Measurements from ENCODE around the gene DRGX.

DNA sequence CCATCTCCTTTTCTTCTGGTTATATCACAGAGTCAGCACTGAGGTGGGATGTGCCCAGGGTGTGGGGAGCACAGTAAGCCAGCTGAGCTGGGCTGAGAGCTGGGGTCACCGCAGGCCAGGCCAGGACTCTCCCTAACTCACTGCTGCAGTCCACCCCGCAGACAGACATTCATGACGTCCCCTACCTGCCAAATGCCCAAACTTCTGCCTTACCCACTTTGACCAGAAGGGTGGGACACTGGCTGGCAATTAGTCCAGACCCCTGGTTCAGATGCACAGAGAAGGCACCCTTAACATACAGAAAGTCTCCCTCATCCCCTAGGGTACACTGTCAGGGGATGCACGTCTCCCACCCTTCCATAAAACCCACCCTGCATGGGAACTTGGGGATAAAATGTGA, 2.1 kb downstream of the DRGX start:
- no peak for TF ChIP-seq GABPA (IDR thresholded peaks at IDR 0.05; ENCODE audit: low read depth)
- TF ChIP-seq, protein P1, sequence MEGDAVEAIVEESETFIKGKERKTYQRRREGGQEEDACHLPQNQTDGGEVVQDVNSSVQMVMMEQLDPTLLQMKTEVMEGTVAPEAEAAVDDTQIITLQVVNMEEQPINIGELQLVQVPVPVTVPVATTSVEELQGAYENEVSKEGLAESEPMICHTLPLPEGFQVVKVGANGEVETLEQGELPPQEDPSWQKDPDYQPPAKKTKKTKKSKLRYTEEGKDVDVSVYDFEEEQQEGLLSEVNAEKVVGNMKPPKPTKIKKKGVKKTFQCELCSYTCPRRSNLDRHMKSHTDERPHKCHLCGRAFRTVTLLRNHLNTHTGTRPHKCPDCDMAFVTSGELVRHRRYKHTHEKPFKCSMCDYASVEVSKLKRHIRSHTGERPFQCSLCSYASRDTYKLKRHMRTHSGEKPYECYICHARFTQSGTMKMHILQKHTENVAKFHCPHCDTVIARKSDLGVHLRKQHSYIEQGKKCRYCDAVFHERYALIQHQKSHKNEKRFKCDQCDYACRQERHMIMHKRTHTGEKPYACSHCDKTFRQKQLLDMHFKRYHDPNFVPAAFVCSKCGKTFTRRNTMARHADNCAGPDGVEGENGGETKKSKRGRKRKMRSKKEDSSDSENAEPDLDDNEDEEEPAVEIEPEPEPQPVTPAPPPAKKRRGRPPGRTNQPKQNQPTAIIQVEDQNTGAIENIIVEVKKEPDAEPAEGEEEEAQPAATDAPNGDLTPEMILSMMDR (IDR thresholded peaks at IDR 0.05; ENCODE audit: insufficient read depth, low read length): no peak
- TF ChIP-seq, protein P2, sequence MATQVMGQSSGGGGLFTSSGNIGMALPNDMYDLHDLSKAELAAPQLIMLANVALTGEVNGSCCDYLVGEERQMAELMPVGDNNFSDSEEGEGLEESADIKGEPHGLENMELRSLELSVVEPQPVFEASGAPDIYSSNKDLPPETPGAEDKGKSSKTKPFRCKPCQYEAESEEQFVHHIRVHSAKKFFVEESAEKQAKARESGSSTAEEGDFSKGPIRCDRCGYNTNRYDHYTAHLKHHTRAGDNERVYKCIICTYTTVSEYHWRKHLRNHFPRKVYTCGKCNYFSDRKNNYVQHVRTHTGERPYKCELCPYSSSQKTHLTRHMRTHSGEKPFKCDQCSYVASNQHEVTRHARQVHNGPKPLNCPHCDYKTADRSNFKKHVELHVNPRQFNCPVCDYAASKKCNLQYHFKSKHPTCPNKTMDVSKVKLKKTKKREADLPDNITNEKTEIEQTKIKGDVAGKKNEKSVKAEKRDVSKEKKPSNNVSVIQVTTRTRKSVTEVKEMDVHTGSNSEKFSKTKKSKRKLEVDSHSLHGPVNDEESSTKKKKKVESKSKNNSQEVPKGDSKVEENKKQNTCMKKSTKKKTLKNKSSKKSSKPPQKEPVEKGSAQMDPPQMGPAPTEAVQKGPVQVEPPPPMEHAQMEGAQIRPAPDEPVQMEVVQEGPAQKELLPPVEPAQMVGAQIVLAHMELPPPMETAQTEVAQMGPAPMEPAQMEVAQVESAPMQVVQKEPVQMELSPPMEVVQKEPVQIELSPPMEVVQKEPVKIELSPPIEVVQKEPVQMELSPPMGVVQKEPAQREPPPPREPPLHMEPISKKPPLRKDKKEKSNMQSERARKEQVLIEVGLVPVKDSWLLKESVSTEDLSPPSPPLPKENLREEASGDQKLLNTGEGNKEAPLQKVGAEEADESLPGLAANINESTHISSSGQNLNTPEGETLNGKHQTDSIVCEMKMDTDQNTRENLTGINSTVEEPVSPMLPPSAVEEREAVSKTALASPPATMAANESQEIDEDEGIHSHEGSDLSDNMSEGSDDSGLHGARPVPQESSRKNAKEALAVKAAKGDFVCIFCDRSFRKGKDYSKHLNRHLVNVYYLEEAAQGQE (IDR thresholded peaks at IDR 0.05; ENCODE audit: insufficient replicate concordance, low read depth): no peak
